ENCODE data around the gene BTG1.

- TF ChIP-seq CTCF (IDR thresholded peaks at IDR 0.05; ENCODE audit: insufficient read depth, low read depth, low read length) (no peak), EZH2 (IDR thresholded peaks at IDR 0.05; ENCODE audit: insufficient read depth, low read length) (no peak)
These were observed 2.4 kb downstream of the BTG1 start for GRCh38 chr12:92143258-92143657.
